Measurements from ENCODE around the gene ADGRG6. TPM values are rescaled to one million over a fixed set of nuclear protein-coding genes. Genes with fewer than 3 reads are reported as not detected.

Gene ADGRG6
- total RNA-seq, 4 donors from 2014 or later = 1.5 to 6.0 (median 3.2) TPM

- Histone ChIP-seq H3K27me3 (no peaks in the 10 kb centered on the region), H3K4me3 (no peak overlapping the region), H3K36me3 (no peaks in the 10 kb centered on the region), H3K9me3 (no peaks in the 10 kb centered on the region), H3K4me1 (no peaks in the 10 kb centered on the region), H3K27ac (no peak overlapping the region)
- DNase-seq (no peak), ATAC-seq (no peak)
- in situ Hi-C loops (cut with MboI; ENCODE audit: low sequenced_read_pairs in 4 of 4) (no loop called here), intact Hi-C loops (cut with DNase I; ENCODE audit: low total_unique reads) (no loop called here)
- no peak for TF ChIP-seq POLR2A (IDR thresholded peaks at IDR 0.05)
- no peak for TF ChIP-seq CTCF (IDR thresholded peaks at IDR 0.05 in 4 of 5, conservative IDR thresholded peaks at IDR 0.05 in 1 of 5)
Measured at GRCh38 chr6:142324111-142324510, 22.3 kb downstream of the ADGRG6 start.

GRCh38 chr6:142325111-142325510 lies 23.3 kb downstream of the ADGRG6 start:
- in situ Hi-C loops (cut with MboI; ENCODE audit: low sequenced_read_pairs in 4 of 4) = no loop called here
- DNase-seq = no peak
- Histone ChIP-seq H3K9me3 (no peaks in the 10 kb centered on the region), H3K4me1 (no peaks in the 10 kb centered on the region), H3K4me3 (no peak overlapping the region), H3K27ac (no peak overlapping the region), H3K27me3 (no peaks in the 10 kb centered on the region), H3K36me3 (no peaks in the 10 kb centered on the region)
- no peak for TF ChIP-seq POLR2A (IDR thresholded peaks at IDR 0.05)
- no peak for TF ChIP-seq CTCF (IDR thresholded peaks at IDR 0.05 in 4 of 5, conservative IDR thresholded peaks at IDR 0.05 in 1 of 5)
- intact Hi-C loops (cut with DNase I; ENCODE audit: low total_unique reads) = no loop called here
- ATAC-seq = no peak

GRCh38 chr6:142326540-142326939 lies 24.7 kb downstream of the ADGRG6 start:
- Histone ChIP-seq H3K27ac (no peak overlapping the region), H3K4me1 (no peaks in the 10 kb centered on the region), H3K27me3 (no peaks in the 10 kb centered on the region), H3K9me3 (no peaks in the 10 kb centered on the region), H3K36me3 (no peaks in the 10 kb centered on the region), H3K4me3 (no peak overlapping the region)
- in situ Hi-C loops (cut with MboI; ENCODE audit: low sequenced_read_pairs in 4 of 4) (no loop called here), intact Hi-C loops (cut with DNase I; ENCODE audit: low total_unique reads) (no loop called here)
- ATAC-seq (no peak), DNase-seq (no peak)
- TF ChIP-seq CTCF (IDR thresholded peaks at IDR 0.05 in 4 of 5, conservative IDR thresholded peaks at IDR 0.05 in 1 of 5) = no peak
- TF ChIP-seq POLR2A (IDR thresholded peaks at IDR 0.05) = no peak

GRCh38 chr6:142328070-142328469 lies 26.3 kb downstream of the ADGRG6 start:
- H3K36me3 ChIP-seq = no peaks in the 10 kb centered on the region
- H3K9me3 ChIP-seq = no peaks in the 10 kb centered on the region
- H3K27ac ChIP-seq = no peak overlapping the region
- intact Hi-C loops (cut with DNase I; ENCODE audit: low total_unique reads) = no loop called here
- in situ Hi-C loops (cut with MboI; ENCODE audit: low sequenced_read_pairs in 4 of 4) = no loop called here
- no peak overlapping the region for H3K4me3 ChIP-seq
- H3K27me3 ChIP-seq = no peaks in the 10 kb centered on the region
- ATAC-seq (no peak), DNase-seq (no peak)
- TF ChIP-seq CTCF (IDR thresholded peaks at IDR 0.05 in 4 of 5, conservative IDR thresholded peaks at IDR 0.05 in 1 of 5) = no peak
- TF ChIP-seq POLR2A (IDR thresholded peaks at IDR 0.05) = no peak
- H3K4me1 ChIP-seq = no peaks in the 10 kb centered on the region

- DNase-seq (no peak), ATAC-seq (no peak)
- Histone ChIP-seq H3K36me3 (no peaks in the 10 kb centered on the region), H3K4me3 (no peak overlapping the region), H3K27ac (no peak overlapping the region), H3K4me1 (no peaks in the 10 kb centered on the region), H3K9me3 (no peaks in the 10 kb centered on the region), H3K27me3 (no peaks in the 10 kb centered on the region)
- no peak for TF ChIP-seq CTCF (IDR thresholded peaks at IDR 0.05 in 4 of 5, conservative IDR thresholded peaks at IDR 0.05 in 1 of 5)
- TF ChIP-seq POLR2A (IDR thresholded peaks at IDR 0.05) = no peak
- intact Hi-C loops (cut with DNase I; ENCODE audit: low total_unique reads) = no loop called here
- in situ Hi-C loops (cut with MboI; ENCODE audit: low sequenced_read_pairs in 4 of 4) = no loop called here
Measured at GRCh38 chr6:142329486-142330113, 27.8 kb downstream of the ADGRG6 start.
